Measurements from ENCODE around the gene ADCY5.

The ADCY5 gene

DNA sequence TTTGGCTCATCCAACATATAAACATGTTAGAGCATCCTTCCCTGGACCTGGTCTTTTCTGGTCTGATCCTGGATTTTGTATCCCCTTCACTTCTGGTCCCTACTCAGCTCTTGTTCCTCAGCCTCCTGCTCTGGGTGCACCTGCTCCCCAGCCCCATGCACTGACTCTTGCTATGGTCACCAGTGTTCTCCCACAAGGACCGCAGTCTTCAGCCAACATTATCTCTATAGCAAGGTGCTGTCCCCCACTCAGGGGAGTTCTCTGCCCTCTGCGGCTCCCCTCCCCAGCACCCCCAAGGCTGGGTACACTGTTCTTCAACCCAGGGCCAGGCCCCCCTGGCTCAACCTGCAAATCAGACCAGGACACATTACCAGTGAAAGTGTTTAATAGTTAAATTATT, 167.0 kb downstream of the ADCY5 start:
- no peaks in the 10 kb centered on the region for H3K27me3 ChIP-seq (ENCODE audit: insufficient read depth, low read length, poor library complexity)
- no peak overlapping the region for H3K4me2 ChIP-seq (ENCODE audit: insufficient read depth, low read length)
- no peak for ATAC-seq (ENCODE audit: insufficient read depth, low read depth)
- TF ChIP-seq, protein P1, sequence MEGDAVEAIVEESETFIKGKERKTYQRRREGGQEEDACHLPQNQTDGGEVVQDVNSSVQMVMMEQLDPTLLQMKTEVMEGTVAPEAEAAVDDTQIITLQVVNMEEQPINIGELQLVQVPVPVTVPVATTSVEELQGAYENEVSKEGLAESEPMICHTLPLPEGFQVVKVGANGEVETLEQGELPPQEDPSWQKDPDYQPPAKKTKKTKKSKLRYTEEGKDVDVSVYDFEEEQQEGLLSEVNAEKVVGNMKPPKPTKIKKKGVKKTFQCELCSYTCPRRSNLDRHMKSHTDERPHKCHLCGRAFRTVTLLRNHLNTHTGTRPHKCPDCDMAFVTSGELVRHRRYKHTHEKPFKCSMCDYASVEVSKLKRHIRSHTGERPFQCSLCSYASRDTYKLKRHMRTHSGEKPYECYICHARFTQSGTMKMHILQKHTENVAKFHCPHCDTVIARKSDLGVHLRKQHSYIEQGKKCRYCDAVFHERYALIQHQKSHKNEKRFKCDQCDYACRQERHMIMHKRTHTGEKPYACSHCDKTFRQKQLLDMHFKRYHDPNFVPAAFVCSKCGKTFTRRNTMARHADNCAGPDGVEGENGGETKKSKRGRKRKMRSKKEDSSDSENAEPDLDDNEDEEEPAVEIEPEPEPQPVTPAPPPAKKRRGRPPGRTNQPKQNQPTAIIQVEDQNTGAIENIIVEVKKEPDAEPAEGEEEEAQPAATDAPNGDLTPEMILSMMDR (IDR thresholded peaks at IDR 0.05; ENCODE audit: borderline replicate concordance, extremely low read depth, low read length, poor library complexity, severe bottlenecking) = no peak
- TF ChIP-seq EZH2 (IDR thresholded peaks at IDR 0.05; ENCODE audit: borderline replicate concordance, low read depth, low read length, severe bottlenecking) = no peak
- no peak overlapping the region for H3K27ac ChIP-seq (ENCODE audit: low read length)
- H3K4me1 ChIP-seq (ENCODE audit: insufficient read depth, low read length) = no peaks in the 10 kb centered on the region
- peaks cover 15% of the 10 kb centered on the region for H4K20me1 ChIP-seq (ENCODE audit: insufficient read depth, low read length)
- H3K9ac ChIP-seq (ENCODE audit: low read depth, low read length) = no peak overlapping the region
- H3K4me3 ChIP-seq (ENCODE audit: low read depth in 1 of 2, low read length in 2 of 2) = no peak overlapping the region
- H3K79me2 ChIP-seq (ENCODE audit: insufficient read depth, low read length) = no peaks in the 10 kb centered on the region
- H3K36me3 ChIP-seq (ENCODE audit: insufficient read depth, low read length) = no peaks in the 10 kb centered on the region
- no peak for DNase-seq
- H2AFZ ChIP-seq (ENCODE audit: low read depth, low read length) = no peak overlapping the region
- H3K9me3 ChIP-seq (ENCODE audit: insufficient read depth, low read length, severe bottlenecking) = no peaks in the 10 kb centered on the region

DNA sequence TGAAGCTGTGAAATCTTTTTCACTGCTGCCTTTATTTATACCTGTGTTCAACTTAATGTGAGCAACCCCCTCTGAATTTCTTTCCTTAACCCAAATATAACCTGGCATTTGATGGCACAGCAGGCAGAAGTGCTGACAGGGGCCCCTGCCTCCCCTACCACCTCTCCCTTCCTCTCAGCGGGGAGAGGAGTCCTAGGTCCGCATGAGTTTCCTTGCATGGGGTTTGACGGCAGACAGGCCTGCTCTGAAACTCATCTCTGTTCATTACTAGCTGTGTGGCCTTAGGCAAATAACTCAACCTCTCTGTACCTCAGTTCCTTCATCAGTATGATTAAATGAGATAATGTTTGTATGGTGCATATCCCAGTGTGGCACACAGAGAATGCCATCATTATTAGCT, 167.5 kb downstream of the ADCY5 start:
- Histone ChIP-seq H3K9me3 (ENCODE audit: insufficient read depth, low read length, severe bottlenecking) (no peaks in the 10 kb centered on the region), H3K79me2 (ENCODE audit: insufficient read depth, low read length) (no peaks in the 10 kb centered on the region), H2AFZ (ENCODE audit: low read depth, low read length) (no peak overlapping the region), H3K27ac (ENCODE audit: low read length) (no peak overlapping the region), H3K4me1 (ENCODE audit: insufficient read depth, low read length) (no peaks in the 10 kb centered on the region), H3K4me3 (ENCODE audit: low read depth in 1 of 2, low read length in 2 of 2) (no peak overlapping the region), H3K36me3 (ENCODE audit: insufficient read depth, low read length) (no peaks in the 10 kb centered on the region), H3K27me3 (ENCODE audit: insufficient read depth, low read length, poor library complexity) (no peaks in the 10 kb centered on the region), H4K20me1 (ENCODE audit: insufficient read depth, low read length) (peaks cover 10% of the 10 kb centered on the region), H3K4me2 (ENCODE audit: insufficient read depth, low read length) (no peak overlapping the region), H3K9ac (ENCODE audit: low read depth, low read length) (no peak overlapping the region)
- ATAC-seq (ENCODE audit: insufficient read depth, low read depth) (no peak), DNase-seq (no peak)
- no peak for TF ChIP-seq EZH2 (IDR thresholded peaks at IDR 0.05; ENCODE audit: borderline replicate concordance, low read depth, low read length, severe bottlenecking)
- TF ChIP-seq, protein P1 (IDR thresholded peaks at IDR 0.05; ENCODE audit: borderline replicate concordance, extremely low read depth, low read length, poor library complexity, severe bottlenecking) = no peak

DNA sequence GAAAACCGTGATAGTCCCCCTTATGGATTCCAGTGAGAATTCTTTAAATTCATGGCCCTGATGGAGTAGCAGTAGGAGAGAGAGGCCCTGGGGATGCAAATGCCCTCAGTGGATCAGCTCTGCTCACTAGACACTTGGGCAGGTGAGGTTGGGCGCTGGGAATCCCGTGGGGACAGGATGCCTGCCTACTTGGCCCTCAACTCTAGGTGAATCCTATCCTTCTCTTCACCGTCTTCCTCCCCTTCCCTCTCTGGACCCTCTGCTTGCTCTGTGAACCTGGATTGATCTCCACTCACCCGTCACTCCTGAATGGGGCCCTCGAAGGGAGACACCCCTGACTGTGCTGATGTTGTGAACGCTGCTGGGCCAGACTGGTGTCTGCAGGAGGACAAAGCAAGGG, 169.8 kb downstream of the ADCY5 start:
- Histone ChIP-seq H3K79me2 (ENCODE audit: insufficient read depth, low read length) (no peaks in the 10 kb centered on the region), H3K4me3 (ENCODE audit: low read depth in 1 of 2, low read length in 2 of 2) (no peak overlapping the region), H4K20me1 (ENCODE audit: insufficient read depth, low read length) (no peaks in the 10 kb centered on the region; the same call in 1 of the 2 replicates), H3K27ac (ENCODE audit: low read length) (no peak overlapping the region), H3K9me3 (ENCODE audit: insufficient read depth, low read length, severe bottlenecking) (no peaks in the 10 kb centered on the region), H3K36me3 (ENCODE audit: insufficient read depth, low read length) (no peaks in the 10 kb centered on the region), H3K27me3 (ENCODE audit: insufficient read depth, low read length, poor library complexity) (no peaks in the 10 kb centered on the region), H2AFZ (ENCODE audit: low read depth, low read length) (no peak overlapping the region), H3K4me1 (ENCODE audit: insufficient read depth, low read length) (no peaks in the 10 kb centered on the region), H3K9ac (ENCODE audit: low read depth, low read length) (no peak overlapping the region), H3K4me2 (ENCODE audit: insufficient read depth, low read length) (no peak overlapping the region)
- ATAC-seq (ENCODE audit: insufficient read depth, low read depth) (no peak), DNase-seq (no peak)
- TF ChIP-seq, protein P1 (IDR thresholded peaks at IDR 0.05; ENCODE audit: borderline replicate concordance, extremely low read depth, low read length, poor library complexity, severe bottlenecking) = no peak
- TF ChIP-seq EZH2 (IDR thresholded peaks at IDR 0.05; ENCODE audit: borderline replicate concordance, low read depth, low read length, severe bottlenecking) = no peak

DNA sequence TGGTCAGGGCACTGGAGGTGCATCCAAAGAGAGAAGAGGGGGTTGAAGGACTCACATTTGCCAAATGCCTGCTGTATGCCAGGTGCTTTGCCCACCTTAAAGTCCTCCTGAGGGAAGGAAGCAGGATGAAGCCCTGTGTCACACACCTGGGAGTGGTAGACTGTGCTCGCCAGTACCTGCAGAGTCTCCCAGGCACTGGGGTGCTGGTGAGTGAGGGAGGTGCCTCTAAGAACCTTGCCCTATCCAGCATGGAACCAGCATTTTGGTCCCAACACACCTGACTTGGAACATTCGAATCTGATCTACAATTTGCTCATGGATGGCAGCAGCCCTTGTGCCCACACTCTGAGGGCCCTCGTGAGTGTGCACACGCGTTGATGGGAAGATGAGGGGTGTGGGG, 170.4 kb downstream of the ADCY5 start:
- DNase-seq = no peak
- TF ChIP-seq EZH2 (IDR thresholded peaks at IDR 0.05; ENCODE audit: borderline replicate concordance, low read depth, low read length, severe bottlenecking) = no peak
- TF ChIP-seq, protein P1 (IDR thresholded peaks at IDR 0.05; ENCODE audit: borderline replicate concordance, extremely low read depth, low read length, poor library complexity, severe bottlenecking) = no peak
- no peaks in the 10 kb centered on the region for H3K27me3 ChIP-seq (ENCODE audit: insufficient read depth, low read length, poor library complexity)
- H3K4me2 ChIP-seq (ENCODE audit: insufficient read depth, low read length) = no peak overlapping the region
- no peaks in the 10 kb centered on the region for H3K36me3 ChIP-seq (ENCODE audit: insufficient read depth, low read length)
- H3K4me3 ChIP-seq (ENCODE audit: low read depth in 1 of 2, low read length in 2 of 2) = no peak overlapping the region
- H3K4me1 ChIP-seq (ENCODE audit: insufficient read depth, low read length) = no peaks in the 10 kb centered on the region
- no peak overlapping the region for H3K9ac ChIP-seq (ENCODE audit: low read depth, low read length)
- no peak overlapping the region for H2AFZ ChIP-seq (ENCODE audit: low read depth, low read length)
- no peak for ATAC-seq (ENCODE audit: insufficient read depth, low read depth)
- H3K9me3 ChIP-seq (ENCODE audit: insufficient read depth, low read length, severe bottlenecking) = no peaks in the 10 kb centered on the region
- no peaks in the 10 kb centered on the region for H3K79me2 ChIP-seq (ENCODE audit: insufficient read depth, low read length)
- H3K27ac ChIP-seq (ENCODE audit: low read length) = no peak overlapping the region
- H4K20me1 ChIP-seq (ENCODE audit: insufficient read depth, low read length) = no peaks in the 10 kb centered on the region; the same call in 1 of the 2 replicates
